ENCODE results near the gene HHATL. TPM values are rescaled to one million over a fixed set of nuclear protein-coding genes. Genes with fewer than 3 reads are reported as not detected.

The HHATL gene
- total and polyA plus RNA-seq, 9 donors: 0.12 to 1.3 (median 0.52) TPM; not detected in 5

- Histone ChIP-seq H3K9me3 (no peaks in the 10 kb centered on the region), H3K4me3 (no peak overlapping the region), H3K27me3 (no peaks in the 10 kb centered on the region), H3K27ac (no peak overlapping the region), H3K36me3 (no peaks in the 10 kb centered on the region), H3K4me1 (ENCODE audit: insufficient read depth) (peaks cover 3% of the 10 kb centered on the region)
- no peak for TF ChIP-seq POLR2A (IDR thresholded peaks at IDR 0.05)
- TF ChIP-seq EP300 (IDR thresholded peaks at IDR 0.05): no peak
- TF ChIP-seq CTCF (IDR thresholded peaks at IDR 0.05): no peak
- intact Hi-C loops (cut with DNase I): no loop called here
- WGBS, 3 donors: 58 to 68% (median 64%) methylated on average over 9 of the region's 9 CpGs
- DNase-seq: no peak
Measured at GRCh38 chr3:42689421-42690014, 13.1 kb downstream of the HHATL start.

- peak in 1 of 5 donors; percentile 5 for DNase-seq
- Histone ChIP-seq H3K9me3 (no peaks in the 10 kb centered on the region), H3K27ac (no peak overlapping the region), H3K4me3 (no peak overlapping the region), H3K4me1 (ENCODE audit: insufficient read depth) (peaks cover 3% of the 10 kb centered on the region), H3K36me3 (no peaks in the 10 kb centered on the region), H3K27me3 (no peaks in the 10 kb centered on the region)
- WGBS, 3 donors: 87 to 90% (median 89%) methylated on average over 22 of the region's 22 CpGs
- intact Hi-C loops (cut with DNase I): no loop called here
- no peak for TF ChIP-seq POLR2A (IDR thresholded peaks at IDR 0.05)
Measured at GRCh38 chr3:42688487-42689420, 13.8 kb downstream of the HHATL start.

- Histone ChIP-seq H3K36me3 (no peaks in the 10 kb centered on the region), H3K4me1 (ENCODE audit: insufficient read depth) (peaks cover 3% of the 10 kb centered on the region), H3K27ac (no peak overlapping the region), H3K9me3 (no peaks in the 10 kb centered on the region), H3K4me3 (no peak overlapping the region), H3K27me3 (no peaks in the 10 kb centered on the region)
- TF ChIP-seq POLR2A (IDR thresholded peaks at IDR 0.05): no peak
- no peak for TF ChIP-seq EP300 (IDR thresholded peaks at IDR 0.05)
- no peak for TF ChIP-seq CTCF (IDR thresholded peaks at IDR 0.05)
- 84 to 92% (median 89%) methylated on average over 15 of the region's 15 CpGs for WGBS, 3 donors
- peak in 1 of 5 donors; percentile 8 for DNase-seq
- intact Hi-C loops (cut with DNase I): no loop called here
Measured at GRCh38 chr3:42688016-42688415, 14.6 kb downstream of the HHATL start.

- no peaks in the 10 kb centered on the region for H3K36me3 ChIP-seq
- intact Hi-C loops (cut with DNase I): no loop called here
- TF ChIP-seq POLR2A (IDR thresholded peaks at IDR 0.05): no peak
- TF ChIP-seq EP300 (IDR thresholded peaks at IDR 0.05): no peak
- no peak for TF ChIP-seq CTCF (IDR thresholded peaks at IDR 0.05)
- H3K9me3 ChIP-seq: no peaks in the 10 kb centered on the region
- no peaks in the 10 kb centered on the region for H3K27me3 ChIP-seq
- no peak overlapping the region for H3K27ac ChIP-seq
- 82 to 90% (median 89%) methylated on average over 7 of the region's 7 CpGs for WGBS, 3 donors
- H3K4me3 ChIP-seq: no peak overlapping the region
- DNase-seq: peak in 1 of 5 donors; percentile 4
- H3K4me1 ChIP-seq (ENCODE audit: insufficient read depth): peaks cover 3% of the 10 kb centered on the region
Measured at GRCh38 chr3:42686832-42687650, 15.6 kb downstream of the HHATL start.

All from ovary (tissue), 9 donors.